Measurements from ENCODE around the gene SYNGR2.

SYNGR2 gene

GRCh38 chr17:78151514-78152008 is 16.8 kb upstream of the SYNGR2 start:
- no peak overlapping the region for H3K9ac ChIP-seq (ENCODE audit: low read length)
- H2BK15ac ChIP-seq (ENCODE audit: low read depth, poor library complexity, severe bottlenecking) = no peak overlapping the region
- no peak for DNase-seq
- H2BK12ac ChIP-seq (ENCODE audit: low read length in 2 of 2) = no peak overlapping the region
- H2BK120ac ChIP-seq (ENCODE audit: low read depth, low read length) = peak overlapping the region; percentile 19
- 84% methylated on average over 6 of the region's 7 CpGs for WGBS
- H4K8ac ChIP-seq (ENCODE audit: low read length) = peak overlapping the region; percentile 37
- H3K79me1 ChIP-seq (replicated peaks; ENCODE audit: low read length, poor library complexity, severe bottlenecking) = no peaks in the 10 kb centered on the region
- H2AK5ac ChIP-seq (ENCODE audit: low read length, severe bottlenecking) = no peak overlapping the region
- no peak overlapping the region for H3K23ac ChIP-seq (ENCODE audit: low read length in 2 of 2)
- H3K4ac ChIP-seq (ENCODE audit: low read depth in 1 of 2, low read length in 2 of 2) = no peak overlapping the region
- H3K27me3 ChIP-seq (ENCODE audit: control insufficient read depth in 1 of 2, insufficient read depth in 1 of 2, low read length in 2 of 2) = peaks cover 0 to 13% of the 10 kb centered on the region in 2 experiments
- no peak overlapping the region for H2BK5ac ChIP-seq (ENCODE audit: low read depth, low read length, poor library complexity, severe bottlenecking)
- H4K91ac ChIP-seq (ENCODE audit: low read length) = no peak overlapping the region
- H3K4me2 ChIP-seq (ENCODE audit: low read length, poor library complexity, severe bottlenecking) = no peak overlapping the region
- no peak overlapping the region for H2AFZ ChIP-seq (ENCODE audit: low read depth, low read length)
- H3K36me3 ChIP-seq (ENCODE audit: control insufficient read depth in 1 of 2, insufficient read depth in 2 of 2, low read depth in 1 of 2, low read length in 2 of 2) = no peaks in the 10 kb centered on the region
- H3K9me3 ChIP-seq (ENCODE audit: control insufficient read depth, low read length) = no peaks in the 10 kb centered on the region
- no peak overlapping the region for H3K4me3 ChIP-seq (ENCODE audit: insufficient read depth in 1 of 2, low read depth in 1 of 2, low read length in 2 of 2)
- H3K27ac ChIP-seq (ENCODE audit: low read length, poor library complexity, severe bottlenecking) = no peak overlapping the region
- H3K4me1 ChIP-seq (ENCODE audit: control insufficient read depth, insufficient read depth, low read depth, low read length) = peaks cover 12% of the 10 kb centered on the region
- no peak overlapping the region for H3K14ac ChIP-seq (ENCODE audit: low read length in 2 of 2)
- no peak overlapping the region for H3K18ac ChIP-seq (ENCODE audit: low read depth in 1 of 2, low read length in 2 of 2)

GRCh38 chr17:78154903-78155811 is 13.2 kb upstream of the SYNGR2 start:
- Histone ChIP-seq H4K8ac (ENCODE audit: low read length) (no peak overlapping the region), H2BK120ac (ENCODE audit: low read depth, low read length) (no peak overlapping the region), H3K4me2 (ENCODE audit: low read length, poor library complexity, severe bottlenecking) (no peak overlapping the region), H3K14ac (ENCODE audit: low read length in 2 of 2) (no peak overlapping the region), H3K9me3 (ENCODE audit: control insufficient read depth, low read length) (no peaks in the 10 kb centered on the region), H2BK5ac (ENCODE audit: low read depth, low read length, poor library complexity, severe bottlenecking) (no peak overlapping the region), H3K18ac (ENCODE audit: low read depth in 1 of 2, low read length in 2 of 2) (no peak overlapping the region), H4K91ac (ENCODE audit: low read length) (no peak overlapping the region), H2AFZ (ENCODE audit: low read depth, low read length) (no peak overlapping the region), H2BK15ac (ENCODE audit: low read depth, poor library complexity, severe bottlenecking) (no peak overlapping the region), H3K9ac (ENCODE audit: low read length) (no peak overlapping the region), H3K27me3 (ENCODE audit: control insufficient read depth in 1 of 2, insufficient read depth in 1 of 2, low read length in 2 of 2) (no peaks in the 10 kb centered on the region), H3K79me1 (replicated peaks; ENCODE audit: low read length, poor library complexity, severe bottlenecking) (no peaks in the 10 kb centered on the region), H2AK5ac (ENCODE audit: low read length, severe bottlenecking) (no peak overlapping the region), H3K4ac (ENCODE audit: low read depth in 1 of 2, low read length in 2 of 2) (no peak overlapping the region), H3K27ac (ENCODE audit: low read length, poor library complexity, severe bottlenecking) (no peak overlapping the region), H2BK12ac (ENCODE audit: low read length in 2 of 2) (no peak overlapping the region), H3K36me3 (ENCODE audit: control insufficient read depth in 1 of 2, insufficient read depth in 2 of 2, low read depth in 1 of 2, low read length in 2 of 2) (no peaks in the 10 kb centered on the region), H3K4me1 (ENCODE audit: control insufficient read depth, insufficient read depth, low read depth, low read length) (peaks cover 10% of the 10 kb centered on the region), H3K23ac (ENCODE audit: low read length in 2 of 2) (no peak overlapping the region), H3K4me3 (ENCODE audit: insufficient read depth in 1 of 2, low read depth in 1 of 2, low read length in 2 of 2) (no peak overlapping the region)
- no peak for DNase-seq
- WGBS = 90% methylated on average over 10 of the region's 11 CpGs

- H3K27me3 ChIP-seq (ENCODE audit: control insufficient read depth in 1 of 2, insufficient read depth in 1 of 2, low read length in 2 of 2) = no peaks in the 10 kb centered on the region
- H3K36me3 ChIP-seq (ENCODE audit: control insufficient read depth in 1 of 2, insufficient read depth in 2 of 2, low read depth in 1 of 2, low read length in 2 of 2) = no peaks in the 10 kb centered on the region
- H2AK5ac ChIP-seq (ENCODE audit: low read length, severe bottlenecking) = no peak overlapping the region
- H3K23ac ChIP-seq (ENCODE audit: low read length in 2 of 2) = no peak overlapping the region
- 75% methylated on average over 10 of the region's 10 CpGs for WGBS
- H3K4me3 ChIP-seq (ENCODE audit: insufficient read depth in 1 of 2, low read depth in 1 of 2, low read length in 2 of 2) = peak overlapping the region in 1 of 2 experiments; percentile 11
- H3K9ac ChIP-seq (ENCODE audit: low read length) = no peak overlapping the region
- no peak overlapping the region for H2BK5ac ChIP-seq (ENCODE audit: low read depth, low read length, poor library complexity, severe bottlenecking)
- H3K79me1 ChIP-seq (replicated peaks; ENCODE audit: low read length, poor library complexity, severe bottlenecking) = no peaks in the 10 kb centered on the region
- H2BK15ac ChIP-seq (ENCODE audit: low read depth, poor library complexity, severe bottlenecking) = no peak overlapping the region
- H3K4me1 ChIP-seq (ENCODE audit: control insufficient read depth, insufficient read depth, low read depth, low read length) = no peaks in the 10 kb centered on the region
- DNase-seq = peak; percentile 65
- H3K4me2 ChIP-seq (ENCODE audit: low read length, poor library complexity, severe bottlenecking) = no peak overlapping the region
- no peak overlapping the region for H3K18ac ChIP-seq (ENCODE audit: low read depth in 1 of 2, low read length in 2 of 2)
- H3K27ac ChIP-seq (ENCODE audit: low read length, poor library complexity, severe bottlenecking) = no peak overlapping the region
- H3K14ac ChIP-seq (ENCODE audit: low read length in 2 of 2) = no peak overlapping the region
- no peak overlapping the region for H2BK120ac ChIP-seq (ENCODE audit: low read depth, low read length)
- no peak overlapping the region for H4K91ac ChIP-seq (ENCODE audit: low read length)
- no peak overlapping the region for H3K4ac ChIP-seq (ENCODE audit: low read depth in 1 of 2, low read length in 2 of 2)
- no peak overlapping the region for H4K8ac ChIP-seq (ENCODE audit: low read length)
- no peak overlapping the region for H2AFZ ChIP-seq (ENCODE audit: low read depth, low read length)
- H3K9me3 ChIP-seq (ENCODE audit: control insufficient read depth, low read length) = no peaks in the 10 kb centered on the region
- H2BK12ac ChIP-seq (ENCODE audit: low read length in 2 of 2) = no peak overlapping the region
Observed at GRCh38 chr17:78159575-78160158, 8.7 kb upstream of the SYNGR2 start.
